ENCODE measurements around the gene GLO1.

GRCh38 chr6:38679668-38680067 lies 23.3 kb downstream of the GLO1 start:
- no peak for TF ChIP-seq CTCF (optimal IDR thresholded peaks at IDR 0.05 in 1 of 3, IDR thresholded peaks at IDR 0.05 in 1 of 3, conservative IDR thresholded peaks at IDR 0.05 in 1 of 3; ENCODE audit: extremely low read depth in 1 of 3, insufficient read depth in 2 of 3, low read length in 3 of 3)
- TF ChIP-seq EZH2 (IDR thresholded peaks at IDR 0.05; ENCODE audit: low read length), result no peak
